ENCODE data around the gene TOMM20. TPM values are rescaled to one million over a fixed set of nuclear protein-coding genes. Genes with fewer than 3 reads are reported as not detected.
"Not testable (repeated sequence)": the region's sequence is repeated elsewhere in the genome, so short reads cannot be mapped to it uniquely, and the experiment has no call there.

The TOMM20 gene
- 100 to 1,000 TPM; 155 to 192 TPM for total RNA-seq

GRCh38 chr1:235128456-235129328, at the start of gene TOMM20:
TOMM20 (minus strand) TSS chr1:235128837; CDS start chr1:235128715, 122 bp downstream.
- CTCF ChIA-PET: no interaction called here

GRCh38 chr1:235176486-235176885, 47.8 kb upstream of the TOMM20 start:
- Mint-ChIP-seq H3K36me3 (ENCODE audit: low read depth) (peaks cover 16% of the 10 kb centered on the region), H3K9me3 (no peaks in the 10 kb centered on the region), H3K4me1 (ENCODE audit: low read depth) (peaks cover 4% of the 10 kb centered on the region), H3K27ac (no peak overlapping the region), H3K27me3 (ENCODE audit: low read depth) (no peaks in the 10 kb centered on the region), H3K4me3 (no peak overlapping the region)
- CTCF ChIA-PET: interaction anchor here (0.9 kb wide), 1 partner anchor 23 kb away, joined by 4 read pairs; no protein-coding TSS in a partner anchor
- DNase-seq: no peak
- intact Hi-C loops (cut with micrococcal nuclease): no loop called here

More at GRCh38 chr1:235128456-235129328, at the start of gene TOMM20:
- H3K9me3 Mint-ChIP-seq: no peaks in the 10 kb centered on the region
- H3K4me3 Mint-ChIP-seq: peak within 1 kb of the TSS; percentile 96
- intact Hi-C loops (cut with micrococcal nuclease): loop anchor here (1.0 to 5.0 kb wide), 9 partner anchors 24 to 1154 kb away; partner anchors contain the start of genes ARID4B, B3GALNT2, ERO1B and GGPS1
- peaks cover 38% of the 10 kb centered on the region for H3K4me1 Mint-ChIP-seq (ENCODE audit: low read depth)
- peak; percentile 98 for DNase-seq
- peak within 1 kb of the TSS; percentile 94 for H3K27ac Mint-ChIP-seq
- H3K27me3 Mint-ChIP-seq (ENCODE audit: low read depth): no peaks in the 10 kb centered on the region
- H3K36me3 Mint-ChIP-seq (ENCODE audit: low read depth): peaks cover 34% of the 10 kb centered on the region

GRCh38 chr1:235169986-235170385, 41.3 kb upstream of the TOMM20 start:
- Mint-ChIP-seq H3K4me3 (no peak overlapping the region), H3K9me3 (no peaks in the 10 kb centered on the region), H3K27ac (no peak overlapping the region), H3K27me3 (ENCODE audit: low read depth) (no peaks in the 10 kb centered on the region), H3K36me3 (ENCODE audit: low read depth) (peaks cover 11% of the 10 kb centered on the region), H3K4me1 (ENCODE audit: low read depth) (no peaks in the 10 kb centered on the region)
- CTCF ChIA-PET: interaction anchor here (1.2 kb wide), 1 partner anchor 7 kb away, joined by 3 read pairs; no protein-coding TSS in a partner anchor
- no peak for DNase-seq
- intact Hi-C loops (cut with micrococcal nuclease): loop anchor here (10.0 kb wide), 1 partner anchor 1625 kb away; the partner anchor contains the start of gene MTR

GRCh38 chr1:235168375-235168774, 39.7 kb upstream of the TOMM20 start:
- Mint-ChIP-seq H3K36me3 (ENCODE audit: low read depth) (peaks cover 9% of the 10 kb centered on the region), H3K4me3 (no peak overlapping the region), H3K27me3 (ENCODE audit: low read depth) (no peaks in the 10 kb centered on the region), H3K4me1 (ENCODE audit: low read depth) (no peaks in the 10 kb centered on the region), H3K27ac (no peak overlapping the region), H3K9me3 (peaks cover 3% of the 10 kb centered on the region)
- no peak for DNase-seq
- CTCF ChIA-PET: interaction anchor here (0.6 to 1.0 kb wide), 2 partner anchors 7 to 248 kb away, joined by 3 read pairs; partner anchors contain the start of gene RBM34
- intact Hi-C loops (cut with micrococcal nuclease): loop anchor here (10.0 kb wide), 1 partner anchor 1626 kb away; the partner anchor contains the start of gene MTR

- Mint-ChIP-seq H3K4me3 (peak overlapping the region; percentile 100), H3K27ac (peak overlapping the region; percentile 99)
- intact Hi-C loops (cut with micrococcal nuclease): loop anchor here (1.0 to 10.0 kb wide), 9 partner anchors 34 to 1633 kb away; partner anchors contain the start of genes ARID4B, B3GALNT2, GGPS1 and LGALS8
Measured at GRCh38 chr1:235161685-235162327, 33.2 kb upstream of the TOMM20 start.

GRCh38 chr1:235160957-235161684, 32.5 kb upstream of the TOMM20 start, which contains the start of gene RBM34:
RBM34 (minus strand) TSS chr1:235161250; CDS start chr1:235161226, 24 bp downstream.
- Mint-ChIP-seq H3K27me3 (ENCODE audit: low read depth) (no peaks in the 10 kb centered on the region), H3K4me1 (ENCODE audit: low read depth) (peaks cover 26% of the 10 kb centered on the region), H3K4me3 (peak within 1 kb of the TSS; percentile 100), H3K36me3 (ENCODE audit: low read depth) (peaks cover 19% of the 10 kb centered on the region), H3K27ac (peak within 1 kb of the TSS; percentile 99), H3K9me3 (peaks cover 3% of the 10 kb centered on the region)
- DNase-seq: peak; percentile 94
- intact Hi-C loops (cut with micrococcal nuclease): loop anchor here (1.0 to 10.0 kb wide), 9 partner anchors 33 to 1634 kb away; partner anchors contain the start of genes ARID4B, B3GALNT2, GGPS1 and LGALS8
- CTCF ChIA-PET: interaction anchor here (0.7 to 1.3 kb wide), 5 partner anchors 8 to 344 kb away, joined by 3 to 5 read pairs (median 4); no protein-coding TSS in a partner anchor

More at GRCh38 chr1:235161685-235162327, 33.2 kb upstream of the TOMM20 start:
- no peak for DNase-seq
- Mint-ChIP-seq H3K27me3 (ENCODE audit: low read depth) (no peaks in the 10 kb centered on the region), H3K36me3 (ENCODE audit: low read depth) (peaks cover 18% of the 10 kb centered on the region), H3K9me3 (peaks cover 3% of the 10 kb centered on the region), H3K4me1 (ENCODE audit: low read depth) (peaks cover 26% of the 10 kb centered on the region)
- CTCF ChIA-PET: interaction anchor here (0.6 to 1.5 kb wide), 2 partner anchors 18 to 57 kb away, joined by 4 to 5 read pairs; no protein-coding TSS in a partner anchor

GRCh38 chr1:235160383-235160956, 31.8 kb upstream of the TOMM20 start:
- peaks cover 3% of the 10 kb centered on the region for H3K9me3 Mint-ChIP-seq
- peak overlapping the region; percentile 99 for H3K27ac Mint-ChIP-seq
- H3K27me3 Mint-ChIP-seq (ENCODE audit: low read depth): no peaks in the 10 kb centered on the region
- CTCF ChIA-PET: interaction anchor here (0.7 to 1.3 kb wide), 5 partner anchors 8 to 344 kb away, joined by 3 to 5 read pairs (median 4); no protein-coding TSS in a partner anchor
- no peak for DNase-seq
- intact Hi-C loops (cut with micrococcal nuclease): loop anchor here (2.0 to 10.0 kb wide), 3 partner anchors 206 to 1634 kb away; partner anchors contain the start of genes LGALS8, MTR and TBCE
- peaks cover 26% of the 10 kb centered on the region for H3K4me1 Mint-ChIP-seq (ENCODE audit: low read depth)
- H3K36me3 Mint-ChIP-seq (ENCODE audit: low read depth): peaks cover 22% of the 10 kb centered on the region
- H3K4me3 Mint-ChIP-seq: peak overlapping the region; percentile 100

- CTCF ChIA-PET: interaction anchor here (1.3 kb wide), 1 partner anchor 57 kb away, joined by 4 read pairs; no protein-coding TSS in a partner anchor
- Mint-ChIP-seq H3K27ac (peak overlapping the region; percentile 76), H3K4me3 (peak overlapping the region; percentile 100), H3K36me3 (ENCODE audit: low read depth) (peaks cover 23% of the 10 kb centered on the region), H3K4me1 (ENCODE audit: low read depth) (peaks cover 26% of the 10 kb centered on the region)
- intact Hi-C loops (cut with micrococcal nuclease): loop anchor here (2.0 to 10.0 kb wide), 3 partner anchors 207 to 1635 kb away; partner anchors contain the start of genes LGALS8, MTR and TBCE
- DNase-seq; H3K27me3 Mint-ChIP-seq (ENCODE audit: low read depth); H3K9me3 Mint-ChIP-seq: not testable (repeated sequence)
Measured at GRCh38 chr1:235159930-235160329, 31.3 kb upstream of the TOMM20 start.

- CTCF ChIA-PET: interaction anchor here (0.6 to 0.8 kb wide), 3 partner anchors 32 to 257 kb away, joined by 4 to 7 read pairs (median 4); no protein-coding TSS in a partner anchor
- Mint-ChIP-seq H3K4me3 (peak overlapping the region; percentile 100), H3K27ac (peak overlapping the region; percentile 10), H3K4me1 (ENCODE audit: low read depth) (peaks cover 33% of the 10 kb centered on the region), H3K36me3 (ENCODE audit: low read depth) (peaks cover 26% of the 10 kb centered on the region)
- H3K9me3 Mint-ChIP-seq; DNase-seq; H3K27me3 Mint-ChIP-seq (ENCODE audit: low read depth); intact Hi-C loops (cut with micrococcal nuclease): not testable (repeated sequence)
Measured at GRCh38 chr1:235159284-235159683, 30.6 kb upstream of the TOMM20 start.

- H3K9me3 Mint-ChIP-seq: no peaks in the 10 kb centered on the region
- no peak overlapping the region for H3K27ac Mint-ChIP-seq
- no peak overlapping the region for H3K4me3 Mint-ChIP-seq
- peaks cover 33% of the 10 kb centered on the region for H3K4me1 Mint-ChIP-seq (ENCODE audit: low read depth)
- H3K27me3 Mint-ChIP-seq (ENCODE audit: low read depth): no peaks in the 10 kb centered on the region
- DNase-seq: no peak
- CTCF ChIA-PET: interaction anchor here (0.6 to 0.8 kb wide), 3 partner anchors 33 to 258 kb away, joined by 4 to 7 read pairs (median 4); no protein-coding TSS in a partner anchor
- intact Hi-C loops (cut with micrococcal nuclease): no loop called here
- peaks cover 31% of the 10 kb centered on the region for H3K36me3 Mint-ChIP-seq (ENCODE audit: low read depth)
Measured at GRCh38 chr1:235158680-235159079, 30.0 kb upstream of the TOMM20 start.
